K562 (cell line): ENCODE data around the gene LRCOL1. TPM values are rescaled to one million over a fixed set of nuclear protein-coding genes. Genes with fewer than 3 reads are reported as not detected.

ENCODE experiments used
- CLOCK ChIP-seq: fragments of 250-450 bp; sonication (Bioruptor Pico); IDR thresholded peaks from 2 replicates; pipeline ENCODE4 v1.4.0; 2020; ENCODE audit warnings: mild to moderate bottlenecking, moderate library complexity, borderline replicate concordance
- DEAF1 ChIP-seq: fragments of 450-650 bp; formaldehyde crosslinking; IDR thresholded peaks from 2 replicates; pipeline ENCODE4 v1.4.0; 2020; ENCODE audit warnings: mild to moderate bottlenecking, moderate library complexity
- ELF4 ChIP-seq: fragments of 450-650 bp; formaldehyde crosslinking; IDR thresholded peaks from 2 replicates; pipeline ENCODE4 v1.4.0; 2022; ENCODE audit warnings: missing genetic modification characterization
- GMEB1 ChIP-seq: fragments of 250-450 bp; sonication (Bioruptor Pico); IDR thresholded peaks from 2 replicates; pipeline ENCODE4 v1.4.0; 2020; ENCODE audit warnings: mild to moderate bottlenecking
- HNRNPH1 ChIP-seq: fragments of 200-400 bp; formaldehyde crosslinking; optimal IDR thresholded peaks from 2 replicates; pipeline ENCODE3; 2017; ENCODE audit warnings: low read depth, mild to moderate bottlenecking, low read length, moderate library complexity
- LARP7 ChIP-seq: fragments of 450-650 bp; IDR thresholded peaks from 2 replicates; pipeline ENCODE4 v1.6.1; 2016
- PHF8 ChIP-seq: fragments of 200-600 bp; sonication (generic); IDR thresholded peaks from 2 replicates; pipeline ENCODE4 v1.6.1; 2012; ENCODE audit warnings: mixed run types, mild to moderate bottlenecking, inconsistent platforms, low read length, moderate library complexity, borderline replicate concordance
- PURB ChIP-seq: sonication (generic); formaldehyde crosslinking; IDR thresholded peaks from 2 replicates; pipeline ENCODE4 v1.9.0; 2021; ENCODE audit warnings: low read depth, mild to moderate bottlenecking, missing genetic modification reagents
- ZBED1 ChIP-seq: IDR thresholded peaks from 2 replicates; pipeline ENCODE4 v1.6.1; 2014
- polyA plus RNA-seq, 8 experiments: library from polyadenylated mRNA; depleted of rRNA in 4 of 8; stranded (reverse) in 5 of 8; unstranded in 3 of 8; fragments of >200 nt; fragmentation: Nextera tagmentation in 2 of 8; fragmentation: Illumina TruSeq in 1 of 8; extraction: Ambion mirVana in 2 of 8; extraction: Trizol in 1 of 8; gene quantifications; 2 replicates each; pipeline versions ENCODE4 v1.2.1 to v1.2.3, GENCODE V29; 2011 to 2014; ENCODE audit warnings: inconsistent platforms in 1 of 8, missing spikeins in 1 of 8
- total RNA-seq, 7 experiments: library from RNA; depleted of rRNA in 6 of 7; stranded (reverse); fragments of >200 nt in 6 of 7; fragmentation: Illumina TruSeq in 2 of 7; extraction: Trizol in 2 of 7; gene quantifications; 2 replicates each; pipeline versions ENCODE4 v1.2.1 to v1.2.3, GENCODE V29; 2011 to 2021; ENCODE audit warnings: low replicate concordance in 1 of 7
- TF ChIP-seq, protein P1 (sequence below): fragments of 450-650 bp; formaldehyde crosslinking; IDR thresholded peaks from 2 replicates; pipeline ENCODE4 v1.4.0; 2022; ENCODE audit warnings: missing genetic modification characterization
- TF ChIP-seq, protein P2 (sequence below): IDR thresholded peaks from 2 replicates; pipeline ENCODE4 v1.6.1; 2011; ENCODE audit not compliant: insufficient read length; ENCODE audit errors: extremely low read depth
- TF ChIP-seq, protein P3 (sequence below): fragments of 250-450 bp; sonication (Bioruptor Pico); IDR thresholded peaks from 2 replicates; pipeline ENCODE4 v1.9.0; 2021; ENCODE audit warnings: mild to moderate bottlenecking

Gene LRCOL1
- total and polyA plus RNA-seq, 9 of the 15 experiments (the other 6 are each of a cell fraction or from before 2014, with no cell fraction given): not detected

- TF ChIP-seq, protein P1, sequence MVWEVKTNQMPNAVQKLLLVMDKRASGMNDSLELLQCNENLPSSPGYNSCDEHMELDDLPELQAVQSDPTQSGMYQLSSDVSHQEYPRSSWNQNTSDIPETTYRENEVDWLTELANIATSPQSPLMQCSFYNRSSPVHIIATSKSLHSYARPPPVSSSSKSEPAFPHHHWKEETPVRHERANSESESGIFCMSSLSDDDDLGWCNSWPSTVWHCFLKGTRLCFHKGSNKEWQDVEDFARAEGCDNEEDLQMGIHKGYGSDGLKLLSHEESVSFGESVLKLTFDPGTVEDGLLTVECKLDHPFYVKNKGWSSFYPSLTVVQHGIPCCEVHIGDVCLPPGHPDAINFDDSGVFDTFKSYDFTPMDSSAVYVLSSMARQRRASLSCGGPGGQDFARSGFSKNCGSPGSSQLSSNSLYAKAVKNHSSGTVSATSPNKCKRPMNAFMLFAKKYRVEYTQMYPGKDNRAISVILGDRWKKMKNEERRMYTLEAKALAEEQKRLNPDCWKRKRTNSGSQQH (CRISPR knock-in tag): no peak
- TF ChIP-seq DEAF1 (CRISPR knock-in tag) (no peak), HNRNPH1 (no peak), PHF8 (no peak), CLOCK (CRISPR knock-in tag) (no peak), GMEB1 (CRISPR knock-in tag) (no peak), PURB (CRISPR knock-in tag) (no peak), ZBED1 (no peak), LARP7 (no peak), ELF4 (CRISPR knock-in tag) (no peak)
- TF ChIP-seq, protein P2, sequence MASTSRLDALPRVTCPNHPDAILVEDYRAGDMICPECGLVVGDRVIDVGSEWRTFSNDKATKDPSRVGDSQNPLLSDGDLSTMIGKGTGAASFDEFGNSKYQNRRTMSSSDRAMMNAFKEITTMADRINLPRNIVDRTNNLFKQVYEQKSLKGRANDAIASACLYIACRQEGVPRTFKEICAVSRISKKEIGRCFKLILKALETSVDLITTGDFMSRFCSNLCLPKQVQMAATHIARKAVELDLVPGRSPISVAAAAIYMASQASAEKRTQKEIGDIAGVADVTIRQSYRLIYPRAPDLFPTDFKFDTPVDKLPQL: no peak
- TF ChIP-seq, protein P3, sequence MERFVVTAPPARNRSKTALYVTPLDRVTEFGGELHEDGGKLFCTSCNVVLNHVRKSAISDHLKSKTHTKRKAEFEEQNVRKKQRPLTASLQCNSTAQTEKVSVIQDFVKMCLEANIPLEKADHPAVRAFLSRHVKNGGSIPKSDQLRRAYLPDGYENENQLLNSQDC (CRISPR knock-in tag): no peak
Measured at GRCh38 chr12:132578826-132579225, 31.6 kb downstream of the LRCOL1 start (continued).
